KG1 (cell line): ENCODE results near the gene GMDS.
A peak's percentile ranks its signal among the peaks of the same experiment; 100 is the strongest.

Experiments
- DNase-seq: peaks from one replicate; lab custom pipeline; 2025; lab: John Stamatoyannopoulos, UW

Gene GMDS

DNA sequence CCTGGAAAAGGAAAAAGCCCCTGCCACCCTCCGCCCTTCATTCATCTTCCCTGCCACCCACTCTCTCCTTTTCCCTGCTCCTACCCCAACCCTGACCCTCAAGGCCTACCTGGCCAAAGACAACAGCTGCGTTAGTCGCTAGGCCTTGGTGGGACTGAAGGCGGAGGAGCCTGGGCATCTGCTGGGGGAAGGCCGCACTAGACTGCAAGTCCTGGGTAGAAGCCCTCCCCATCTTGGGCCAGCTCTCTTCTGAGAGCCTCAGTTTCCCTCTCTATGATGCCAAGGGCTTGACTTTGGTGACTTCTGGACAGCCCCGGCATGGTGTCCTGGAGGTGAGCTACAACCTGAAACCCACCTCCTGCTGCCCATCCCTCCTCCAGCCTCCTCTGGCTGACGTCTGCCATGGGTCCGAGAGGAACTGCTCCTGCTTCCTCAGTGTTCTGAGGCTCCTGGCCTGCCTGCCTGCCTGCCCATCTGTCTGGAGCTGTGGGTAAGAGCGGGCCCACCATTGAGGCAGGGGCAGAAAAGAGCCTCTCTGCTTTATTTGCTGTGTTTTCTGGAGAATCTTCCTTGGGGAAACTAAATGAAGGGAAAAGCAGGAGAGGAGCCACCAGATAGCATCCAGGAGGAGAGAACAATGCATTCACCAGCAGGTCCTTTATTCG, 643.2 kb downstream of the GMDS start:
- no peak for DNase-seq

DNA sequence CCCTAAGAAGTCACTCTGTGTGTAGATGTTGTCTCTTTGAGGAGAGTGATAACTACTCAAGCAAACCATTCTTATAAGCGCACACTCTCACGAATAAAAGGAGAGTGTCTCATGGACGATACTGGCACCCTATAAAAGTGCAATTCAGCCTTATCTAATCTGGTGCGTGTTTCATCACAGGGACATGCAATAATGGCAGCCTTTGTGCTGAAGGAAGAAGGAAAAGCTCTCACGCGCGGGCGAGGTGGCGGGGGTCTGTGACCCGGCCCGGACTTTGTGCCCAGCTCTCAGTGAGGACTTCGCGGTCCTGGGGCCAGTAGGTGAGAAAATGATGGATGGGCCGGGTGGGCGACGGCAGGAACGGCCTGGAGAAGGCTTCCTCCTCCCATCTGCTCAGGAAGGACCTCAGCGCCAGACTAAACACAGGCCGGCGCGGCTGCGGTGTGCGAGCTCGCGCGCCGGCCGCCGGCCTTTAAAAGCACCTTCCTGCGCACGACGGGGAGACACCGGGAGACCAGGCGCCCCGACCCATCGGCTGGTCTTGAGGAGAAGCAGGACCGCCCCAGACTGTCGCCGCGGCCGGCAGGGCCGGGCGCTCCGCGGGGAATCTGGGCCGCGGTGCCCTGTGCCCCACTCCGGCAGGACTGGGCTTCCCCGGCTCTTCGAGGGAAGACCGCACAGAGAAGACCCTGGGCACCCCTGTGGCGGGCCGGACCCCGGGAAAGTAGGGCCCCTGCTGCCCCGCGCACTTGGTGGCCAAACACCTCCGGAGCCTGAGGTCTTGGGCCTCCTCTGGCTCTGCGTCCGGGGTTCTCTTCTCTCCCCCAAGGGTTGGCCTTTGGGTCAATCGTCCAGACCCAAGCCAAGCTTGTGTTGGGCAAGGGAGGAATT, 644.0 kb downstream of the GMDS start:
- DNase-seq: no peak

DNA sequence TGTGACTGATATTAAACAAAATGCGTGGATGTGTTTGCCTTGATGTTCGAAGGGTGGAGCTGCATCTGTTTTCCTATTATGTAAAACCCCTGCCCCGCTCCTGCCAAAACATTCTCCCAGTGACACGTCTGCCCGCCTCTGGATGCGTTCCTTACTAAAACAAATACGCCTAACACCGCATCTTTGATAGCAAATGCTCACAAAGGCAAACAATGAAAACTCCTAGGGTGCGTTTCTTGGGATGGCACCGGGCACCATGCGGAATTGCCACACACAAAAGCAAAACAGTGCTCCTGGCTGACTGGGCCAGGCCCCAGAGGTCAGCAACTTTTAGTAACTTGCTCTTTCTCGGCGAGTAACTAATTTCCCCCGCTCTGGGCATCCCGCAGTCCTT, 644.6 kb downstream of the GMDS start:
- no peak for DNase-seq

DNA sequence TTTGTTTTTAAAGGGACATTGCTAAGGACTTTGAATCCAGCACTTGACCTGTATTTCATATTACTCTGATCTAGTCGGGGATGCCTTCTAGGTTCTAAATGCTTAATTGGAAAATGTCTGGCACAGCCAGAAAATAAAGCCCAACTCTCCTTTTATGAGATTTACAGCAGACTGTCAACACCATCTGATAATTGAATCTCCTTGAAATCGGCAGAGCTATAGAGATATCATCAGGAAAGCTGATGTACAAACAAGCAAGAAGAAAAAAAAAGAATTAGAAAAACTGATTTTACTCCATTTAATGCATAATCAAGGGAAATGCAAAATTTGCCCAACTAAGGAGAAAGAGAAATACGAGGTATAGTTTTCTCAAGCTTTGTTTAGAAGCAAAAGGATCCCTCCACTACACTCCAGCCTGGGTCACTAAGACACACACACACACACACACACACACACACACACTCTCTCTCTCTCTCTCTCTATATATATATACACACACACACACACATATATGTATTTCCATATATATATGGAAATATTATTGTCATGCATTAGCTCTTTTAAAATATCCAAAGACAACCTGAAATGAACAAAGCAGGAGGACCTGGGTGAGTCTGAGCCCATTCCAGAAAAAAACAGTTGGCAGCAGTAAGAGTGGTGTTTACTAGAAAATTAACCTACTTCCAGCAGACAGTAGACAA, 645.2 kb downstream of the GMDS start:
- DNase-seq: no peak

DNA sequence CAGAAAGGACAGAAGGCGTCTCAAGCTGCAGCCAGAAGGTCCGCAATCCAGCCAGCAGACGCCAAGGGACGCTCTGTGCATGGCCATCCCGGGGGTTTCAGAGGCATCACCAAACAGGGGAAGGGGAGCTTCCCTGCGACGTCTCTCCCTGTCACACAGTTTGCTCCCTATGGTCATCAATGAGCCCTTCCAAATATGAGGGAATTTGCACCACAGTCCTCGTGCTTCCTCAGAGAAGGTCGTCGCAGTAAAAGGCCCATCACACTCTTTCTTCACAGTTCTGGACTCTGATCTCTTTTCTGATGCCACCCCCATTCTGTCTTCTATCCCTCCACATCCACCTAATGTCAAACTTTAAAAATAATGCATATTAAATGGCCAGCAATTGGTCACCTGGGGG, 645.9 kb downstream of the GMDS start:
- DNase-seq: no peak

DNA sequence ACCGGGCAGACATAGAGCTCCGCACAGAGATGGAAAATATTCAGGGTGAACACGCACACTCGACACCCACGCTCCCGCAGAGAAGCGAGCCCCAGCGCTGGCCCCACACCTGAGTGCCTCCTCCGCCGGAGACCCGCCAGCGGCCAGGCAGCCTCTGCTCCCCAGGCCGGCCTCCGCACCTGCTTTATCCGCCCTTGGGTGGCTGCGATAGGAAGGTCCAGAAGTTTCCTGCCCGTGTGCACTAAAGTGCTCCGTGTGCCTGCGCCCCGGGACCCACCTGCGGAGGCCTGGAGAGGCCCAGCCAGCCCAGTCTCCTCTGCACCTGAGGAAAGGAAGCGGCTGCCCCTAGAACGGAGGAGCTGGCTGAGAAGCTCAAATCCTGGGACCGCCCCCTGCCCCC, 646.5 kb downstream of the GMDS start:
- no peak for DNase-seq

DNA sequence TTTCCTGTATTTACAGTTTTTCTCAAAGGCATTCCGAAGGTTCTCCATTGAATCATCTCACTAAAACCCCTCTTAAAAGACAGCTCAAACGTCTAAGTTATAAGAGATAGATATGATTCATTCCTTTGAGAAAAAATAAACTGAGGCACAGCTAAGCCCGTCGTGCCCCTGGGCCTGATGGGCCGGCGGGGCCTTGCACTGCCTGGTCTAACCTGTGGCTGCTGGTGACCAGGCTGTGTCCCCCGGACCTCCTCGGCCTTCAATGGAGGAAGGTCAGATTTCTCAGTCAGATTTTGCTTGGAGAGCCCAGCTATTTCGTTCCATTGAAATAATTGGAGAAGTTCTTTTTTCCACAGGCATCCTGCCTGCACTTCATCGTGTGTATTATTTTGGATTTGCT, 647.0 kb downstream of the GMDS start:
- no peak for DNase-seq

DNA sequence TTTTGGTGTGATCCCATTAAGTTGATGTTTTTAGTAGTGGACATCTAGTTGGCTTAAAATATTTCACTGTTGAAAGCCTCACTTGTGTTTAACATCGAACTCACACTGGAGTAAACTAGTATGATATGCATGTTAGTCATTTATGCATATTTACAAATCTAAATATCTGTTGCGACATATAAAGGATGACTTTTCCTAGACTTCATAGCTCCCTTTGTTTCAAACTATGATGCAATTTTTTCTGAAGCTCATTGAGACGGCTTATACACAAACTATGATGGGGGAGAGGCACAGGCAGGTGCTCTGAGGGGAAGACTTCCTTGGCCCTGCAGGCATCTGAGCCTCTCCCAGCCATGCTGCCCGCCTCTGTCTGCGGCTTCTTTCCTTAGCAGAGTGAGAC, 647.5 kb downstream of the GMDS start:
- no peak for DNase-seq

DNA sequence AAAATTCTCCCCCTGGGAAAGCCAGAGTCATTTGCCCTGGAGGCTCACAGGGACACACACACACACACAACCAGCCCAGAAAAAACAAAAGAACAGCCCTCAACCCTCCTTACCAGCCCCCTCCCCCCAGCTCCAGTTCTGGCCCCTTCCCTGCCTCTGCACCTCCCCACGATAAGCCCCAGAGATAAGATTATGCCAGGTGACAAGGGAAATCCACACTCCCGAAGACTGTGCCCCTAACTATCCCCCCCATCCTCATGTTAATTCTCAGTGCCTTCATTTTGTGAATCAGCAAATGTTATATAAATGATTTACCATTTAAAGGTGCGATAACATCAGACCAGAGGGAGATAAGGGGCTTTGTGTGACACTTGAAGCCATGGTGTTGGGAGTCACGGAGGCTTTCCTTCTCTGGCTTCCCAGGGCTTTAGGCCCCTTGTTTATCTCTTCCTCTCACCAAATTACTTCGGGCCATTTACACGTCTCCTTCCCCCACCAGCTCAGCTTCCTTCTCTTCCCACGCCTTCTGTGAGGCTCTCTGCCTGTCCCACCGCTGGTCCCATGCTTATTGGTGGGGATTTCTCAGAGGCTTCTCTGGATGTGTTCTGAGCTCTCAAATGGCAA, 648.2 kb downstream of the GMDS start:
- no peak for DNase-seq

DNA sequence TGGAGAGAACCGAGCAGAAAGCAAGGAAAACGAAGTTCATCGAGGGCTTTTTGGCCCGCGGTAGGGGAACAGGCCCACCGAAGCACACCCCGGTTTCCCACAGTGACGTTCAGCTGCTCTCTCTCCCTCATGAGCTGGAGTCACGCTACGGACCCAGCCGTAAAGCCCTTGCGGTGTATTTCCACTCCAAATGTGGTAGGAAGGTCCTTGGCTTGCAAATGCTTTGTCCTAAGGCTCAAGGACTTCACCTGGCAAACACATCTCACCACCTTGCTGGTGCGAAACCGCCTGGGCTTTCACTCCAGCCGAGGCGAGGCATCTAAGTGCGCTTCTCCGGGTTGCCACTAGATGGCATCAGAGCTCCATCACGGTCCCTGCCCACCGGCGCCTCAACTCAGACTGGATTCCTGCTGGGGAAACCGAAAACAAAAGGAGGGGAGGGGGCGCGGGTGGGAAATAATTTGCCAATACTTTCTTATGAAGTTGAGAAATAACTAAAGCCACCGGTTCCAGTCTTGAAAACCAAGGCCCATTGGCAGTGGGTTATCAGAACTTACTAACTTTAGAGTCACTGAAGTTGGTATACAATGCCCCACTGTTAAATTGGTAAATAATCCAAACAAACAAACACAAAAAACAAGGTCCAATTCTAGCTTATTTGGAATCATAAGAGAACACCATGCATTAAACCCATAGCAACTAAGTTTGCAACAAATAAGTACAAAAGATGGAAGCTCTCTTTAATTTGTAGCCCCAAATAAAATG, 649.1 kb downstream of the GMDS start:
- DNase-seq: peak; percentile 57

DNA sequence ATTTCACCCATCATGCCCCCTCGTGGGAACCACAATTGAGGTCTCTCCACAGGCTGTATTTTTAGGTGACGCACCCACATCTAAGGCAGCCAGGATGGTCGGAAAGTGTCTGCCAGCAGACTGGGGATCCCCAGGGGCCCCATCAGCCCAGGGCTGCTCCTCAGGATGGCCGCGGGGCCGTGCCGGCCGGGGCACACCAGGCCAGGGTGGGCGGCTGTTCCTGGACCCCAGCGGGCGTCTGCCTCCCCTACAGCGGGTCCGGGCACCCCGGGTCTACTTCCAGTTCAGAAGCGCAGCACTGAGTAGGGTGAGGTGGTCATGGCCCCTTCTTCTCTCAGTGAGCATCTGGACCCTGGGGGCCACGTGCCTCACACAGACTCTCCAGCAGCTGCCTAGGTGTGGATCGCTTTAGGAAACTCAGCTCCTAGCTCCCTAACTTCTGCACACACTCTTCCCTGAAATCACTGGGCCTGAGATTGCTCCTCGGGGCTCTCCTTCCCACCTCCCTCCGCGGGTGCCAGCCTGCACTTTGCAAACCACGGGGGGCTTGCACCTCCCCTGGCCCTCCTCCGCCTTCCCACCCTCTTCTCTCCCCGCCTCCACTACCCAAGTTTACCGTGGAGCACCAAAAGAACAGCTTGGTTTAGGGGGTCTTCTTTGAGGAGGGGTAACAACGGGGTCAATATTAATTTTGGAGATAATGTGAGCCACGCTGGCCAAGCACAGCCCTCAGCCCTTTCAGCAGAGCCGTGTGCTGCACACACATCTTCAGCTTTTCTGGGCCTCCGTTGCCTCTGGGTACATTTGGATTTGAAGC, 649.9 kb downstream of the GMDS start:
- no peak for DNase-seq

DNA sequence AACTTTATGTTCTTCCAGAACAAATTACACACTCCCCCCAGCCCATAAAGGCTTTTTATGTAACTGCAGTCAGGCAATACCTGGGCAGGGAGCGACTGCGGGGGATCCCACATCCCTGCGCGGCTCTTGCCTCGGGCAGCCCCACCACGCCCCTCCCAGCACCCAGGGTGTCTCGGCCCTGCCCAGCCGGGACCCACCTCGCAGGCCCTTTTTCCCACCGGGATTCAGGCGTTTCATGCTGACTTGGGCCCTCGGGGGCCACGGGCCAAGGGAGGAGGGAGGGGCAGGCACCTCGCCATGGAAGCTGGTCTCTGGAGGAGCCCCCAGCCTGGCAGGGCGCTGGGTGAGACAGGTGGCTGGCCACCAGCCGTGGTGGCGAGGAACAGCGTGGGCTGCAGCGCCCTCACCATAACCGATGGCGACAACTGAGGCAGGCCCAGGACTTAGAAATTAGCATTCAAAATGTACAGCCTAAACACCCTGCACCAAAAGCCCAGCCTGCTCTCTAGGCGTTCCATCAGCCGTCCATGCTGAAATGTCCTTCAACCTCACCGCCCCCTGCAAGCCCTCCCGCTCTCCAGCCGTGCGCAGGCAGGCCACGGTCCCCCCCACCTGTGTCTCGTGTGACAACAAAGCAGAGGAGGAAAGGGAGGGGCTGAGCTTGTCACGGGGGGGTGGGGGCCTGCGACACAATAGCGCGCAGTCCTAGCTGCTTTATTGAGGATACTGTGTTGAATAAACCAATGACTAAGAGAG, 650.8 kb downstream of the GMDS start:
- DNase-seq: no peak

DNA sequence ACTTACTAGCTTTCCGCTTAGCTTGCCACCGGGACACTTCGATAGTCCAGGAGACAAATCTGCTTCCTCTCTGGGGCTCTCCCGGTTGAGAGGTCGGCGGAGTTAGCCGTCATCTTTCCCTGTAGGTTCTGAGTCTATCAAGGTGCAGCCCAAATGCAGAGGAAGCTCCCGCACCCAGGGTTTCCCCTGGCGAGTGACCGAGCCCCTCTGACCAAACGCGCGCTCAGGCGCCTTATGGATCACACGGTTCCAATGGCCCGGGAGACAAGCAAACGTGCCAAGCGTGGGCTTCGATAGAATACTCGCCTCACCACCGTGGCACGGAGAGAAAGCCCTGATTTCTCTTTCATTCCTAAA, 651.5 kb downstream of the GMDS start:
- no peak for DNase-seq

DNA sequence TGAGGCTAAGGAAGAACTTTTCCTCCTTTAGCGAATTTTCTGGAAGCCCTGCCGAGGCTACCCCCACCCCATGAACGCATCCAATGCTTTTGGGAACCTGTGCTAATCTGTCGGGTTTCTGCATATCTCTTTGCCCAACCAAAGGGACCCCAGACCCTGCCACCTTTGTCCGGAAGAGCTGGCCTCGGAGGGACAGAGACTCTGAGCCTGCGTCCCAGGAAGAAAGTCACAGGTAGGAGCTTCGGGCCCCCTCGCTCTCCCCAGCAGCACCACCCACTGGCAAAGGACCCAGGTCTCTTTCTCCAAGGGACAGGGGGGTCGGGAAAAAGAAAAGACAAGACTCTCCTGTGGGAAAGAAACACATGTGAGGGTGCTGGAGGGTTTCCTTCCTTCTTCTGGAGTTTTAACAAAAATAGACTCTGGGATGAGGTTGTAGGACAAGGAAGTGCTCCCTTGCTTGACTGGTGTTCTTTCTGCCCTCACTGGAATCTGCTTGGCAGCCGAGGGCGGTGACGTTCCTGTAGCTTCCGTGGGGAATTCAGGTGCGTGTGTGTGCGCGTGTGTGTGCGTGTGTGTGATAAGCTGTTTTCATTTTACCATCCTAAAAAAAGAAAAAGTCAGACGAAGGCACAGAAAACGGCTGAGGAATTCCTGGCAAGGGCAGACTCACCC, 652.0 kb downstream of the GMDS start:
- DNase-seq: no peak

DNA sequence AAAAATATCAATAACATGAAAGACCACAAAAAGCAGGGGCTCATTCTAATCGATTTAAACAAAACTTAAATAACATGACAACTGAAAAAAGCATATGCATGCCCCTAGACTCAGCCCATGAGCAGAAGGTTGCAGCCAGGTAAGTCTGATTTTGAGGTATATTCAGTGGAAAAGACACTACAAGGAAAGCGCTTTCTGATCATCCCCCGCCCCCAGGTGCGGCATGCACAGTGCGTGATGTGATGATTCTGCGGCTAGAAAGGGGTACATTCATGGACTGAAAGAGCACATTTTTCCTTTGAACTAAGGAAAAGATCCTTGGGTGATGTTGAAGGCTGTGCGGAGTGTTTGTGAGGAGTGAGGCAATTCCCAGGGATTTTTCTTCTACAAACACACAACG, 652.6 kb downstream of the GMDS start:
- no peak for DNase-seq

DNA sequence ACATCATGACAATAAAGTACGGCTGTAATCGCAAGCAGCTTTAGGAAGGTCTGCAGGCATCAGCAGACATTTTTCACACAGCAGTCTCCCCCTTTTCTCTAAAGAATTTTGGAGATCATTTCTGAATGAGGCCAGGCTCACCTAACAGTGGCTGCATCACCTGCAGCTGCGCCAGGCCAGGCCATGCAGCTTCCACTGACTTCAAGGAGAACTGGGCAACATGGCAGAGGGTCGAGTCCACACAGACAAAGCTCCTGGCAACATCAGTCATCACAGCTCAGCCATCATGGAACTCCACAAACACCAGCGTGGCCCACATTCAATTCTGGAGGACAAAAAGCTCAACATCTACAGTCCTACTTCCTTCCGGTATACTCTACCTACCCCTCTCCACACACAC, 653.5 kb downstream of the GMDS start:
- no peak for DNase-seq

DNA sequence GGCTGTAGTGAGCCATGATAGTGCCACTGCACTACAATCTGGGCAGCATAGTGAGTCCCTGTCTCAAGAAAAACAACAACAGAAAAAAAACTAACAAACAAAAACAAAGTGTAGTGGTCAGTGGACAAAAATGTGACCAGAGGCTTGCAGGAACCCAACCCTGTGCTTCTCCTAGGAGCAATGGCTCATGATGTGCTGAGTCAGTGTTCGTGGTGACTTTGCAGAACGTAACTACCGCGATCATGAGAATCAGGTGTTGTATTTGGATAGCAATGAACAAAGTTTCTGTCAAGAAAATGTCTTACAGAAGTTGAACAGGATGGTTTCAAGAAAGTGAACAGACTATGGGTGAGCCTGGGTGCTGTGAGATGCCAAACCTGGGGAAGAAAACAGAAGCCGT, 654.2 kb downstream of the GMDS start:
- DNase-seq: no peak

DNA sequence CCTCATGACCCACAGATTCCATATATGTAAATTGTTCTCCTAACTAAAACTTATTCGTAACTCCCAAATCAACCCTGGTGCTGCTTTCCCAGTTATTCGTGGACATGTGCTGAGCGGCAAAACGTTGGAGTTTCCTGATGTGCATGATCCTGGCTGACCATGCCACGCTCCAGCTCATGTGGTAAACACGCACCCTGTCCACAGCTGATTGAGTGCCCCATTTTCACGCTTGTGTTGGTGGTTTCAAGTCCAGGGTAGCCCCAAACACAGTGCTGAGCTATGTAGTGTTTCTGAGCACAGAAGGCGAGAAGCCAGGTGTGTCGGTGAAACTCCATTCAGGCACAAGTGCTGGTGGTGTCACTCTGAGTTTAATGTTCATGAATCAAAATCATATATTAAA, 654.8 kb downstream of the GMDS start:
- DNase-seq: no peak

DNA sequence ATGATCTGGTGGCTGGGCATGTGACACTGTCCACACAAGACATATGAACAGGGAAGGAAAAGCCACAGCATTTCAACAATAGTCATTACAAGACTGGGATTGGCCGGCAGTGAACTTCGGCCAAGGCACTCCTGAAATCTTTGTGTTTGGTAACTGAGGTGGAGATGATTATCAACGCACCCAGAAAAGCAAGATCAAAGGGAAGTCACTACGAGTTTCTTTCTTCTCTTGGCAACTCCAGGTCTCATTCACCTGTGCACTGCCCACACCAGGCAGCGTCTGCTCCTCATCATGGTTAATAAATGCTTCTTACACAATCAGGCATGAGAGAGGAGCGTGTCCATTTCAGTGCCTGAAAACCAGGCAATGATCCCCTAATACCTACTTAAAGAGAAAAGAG, 656.2 kb downstream of the GMDS start:
- no peak for DNase-seq

DNA sequence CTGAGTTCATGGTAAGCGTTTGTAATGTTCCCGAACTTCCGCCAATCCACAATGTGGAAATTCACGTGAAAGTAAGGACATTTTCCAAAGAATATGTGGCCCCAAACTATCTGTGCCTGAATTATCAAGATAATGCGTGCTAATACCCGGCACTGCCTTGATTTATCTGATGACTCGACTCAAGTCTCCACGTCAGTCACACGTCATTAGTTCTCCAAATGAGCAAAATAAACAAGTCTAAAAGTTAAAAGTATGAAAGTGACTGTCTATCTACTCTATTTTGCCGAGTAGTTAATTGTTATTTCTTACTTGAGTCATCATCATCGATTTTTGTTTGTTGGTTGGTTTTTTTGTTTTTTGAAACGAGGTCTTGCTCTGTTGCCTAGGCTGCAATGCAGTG, 657.4 kb downstream of the GMDS start:
- DNase-seq: no peak
